M059J (cell line): ENCODE data around the gene DIRAS3. TPM values are rescaled to one million over a fixed set of nuclear protein-coding genes. Genes with fewer than 3 reads are reported as not detected.
"Not testable (repeated sequence)": the region's sequence is repeated elsewhere in the genome, so short reads cannot be mapped to it uniquely, and the experiment has no call there.

Experiments
- DNase-seq: peaks from one replicate; pipeline ENCODE4 v3.0.0-alpha.2; 2012; ENCODE audit warnings: low read depth
- total RNA-seq: library from RNA; depleted of rRNA; stranded (reverse); fragments of >200 nt; shearing (Covaris generic); gene quantifications from 2 replicates; pipeline ENCODE4 v1.2.3, GENCODE V29; 2014; rRNA removed

DIRAS3 gene
- 1.6 and 2.0 TPM in 2 replicates for total RNA-seq

- peak; percentile 35 for DNase-seq
Measured at GRCh38 chr1:68049941-68050878, at the start of gene DIRAS3. DIRAS3 (minus strand) TSS chr1:68050627; CDS start chr1:68047297, 3,330 bp downstream.

GRCh38 chr1:68093737-68094136 lies 43.3 kb upstream of the DIRAS3 start:
- DNase-seq = peak; percentile 63

GRCh38 chr1:68087184-68087583 lies 36.8 kb upstream of the DIRAS3 start:
- DNase-seq = peak; percentile 7

GRCh38 chr1:68085752-68086151 lies 35.3 kb upstream of the DIRAS3 start:
- DNase-seq = no peak

- DNase-seq = no peak
Measured at GRCh38 chr1:68083686-68084085, 33.3 kb upstream of the DIRAS3 start.

GRCh38 chr1:68081775-68082283 lies 31.4 kb upstream of the DIRAS3 start:
- no peak for DNase-seq

GRCh38 chr1:68078647-68079046 lies 28.2 kb upstream of the DIRAS3 start:
- no peak for DNase-seq

GRCh38 chr1:68074472-68074871 lies 24.0 kb upstream of the DIRAS3 start:
- DNase-seq = no peak

- no peak for DNase-seq
Measured at GRCh38 chr1:68065766-68066165, 15.3 kb upstream of the DIRAS3 start.

- DNase-seq = not testable (repeated sequence)
Measured at GRCh38 chr1:68058053-68058452, 7.6 kb upstream of the DIRAS3 start.

GRCh38 chr1:68057564-68057963 lies 7.1 kb upstream of the DIRAS3 start:
- DNase-seq = no peak

GRCh38 chr1:68057050-68057449 lies 6.6 kb upstream of the DIRAS3 start:
- no peak for DNase-seq

- peak; percentile 65 for DNase-seq
Measured at GRCh38 chr1:68051475-68051874, 1.0 kb upstream of the DIRAS3 start.

GRCh38 chr1:68047659-68048026 lies 2.8 kb downstream of the DIRAS3 start:
- DNase-seq = no peak

GRCh38 chr1:68046885-68047658 lies 3.4 kb downstream of the DIRAS3 start:
- no peak for DNase-seq

GRCh38 chr1:68046423-68046822 lies 4.0 kb downstream of the DIRAS3 start:
- no peak for DNase-seq

GRCh38 chr1:68045511-68046180 lies 4.8 kb downstream of the DIRAS3 start:
- no peak for DNase-seq

GRCh38 chr1:68043443-68044090 lies 6.9 kb downstream of the DIRAS3 start:
- DNase-seq = no peak

GRCh38 chr1:68036946-68037345 lies 13.5 kb downstream of the DIRAS3 start:
- no peak for DNase-seq

- DNase-seq = no peak
Measured at GRCh38 chr1:68029444-68029843, 21.0 kb downstream of the DIRAS3 start.

GRCh38 chr1:68028566-68028965 lies 21.9 kb downstream of the DIRAS3 start:
- no peak for DNase-seq
